Measurements from ENCODE around the gene NCKAP1. TPM values are rescaled to one million over a fixed set of nuclear protein-coding genes. Genes with fewer than 3 reads are reported as not detected.

NCKAP1 gene
- total RNA-seq, 1 experiment from 2014 or later: 115 TPM

DNA sequence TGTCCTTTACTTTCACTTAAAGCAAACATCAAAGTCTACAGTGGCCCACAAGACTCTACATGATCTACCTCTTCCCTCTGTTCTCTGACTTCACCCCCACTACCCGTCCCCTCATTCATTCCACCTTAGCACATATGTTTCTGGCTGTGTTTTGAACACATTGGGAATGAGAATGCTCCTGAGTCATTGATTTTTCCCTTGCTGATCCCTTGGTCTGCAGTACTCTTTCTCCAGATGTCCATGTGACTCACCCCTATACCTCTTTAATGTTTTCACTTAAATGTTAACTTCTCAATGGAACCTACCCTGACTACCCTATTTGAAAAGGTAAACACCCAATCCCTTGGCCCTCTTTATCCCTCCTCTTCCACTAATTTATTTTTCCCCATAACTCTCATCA, 141.1 kb downstream of the NCKAP1 start:
- DNase-seq (ENCODE audit: low read depth, low spot score) (no peak), ATAC-seq (no peak)
- Histone ChIP-seq H3K9me3 (ENCODE audit: control insufficient read depth in 1 of 2, insufficient read depth in 1 of 2, low read depth in 1 of 2, low read length in 2 of 2) (no peaks in the 10 kb centered on the region), H3K27ac (ENCODE audit: low read depth, low read length) (no peak overlapping the region), H3K27me3 (ENCODE audit: insufficient read depth, low read length) (no peaks in the 10 kb centered on the region), H3K9me2 (ENCODE audit: insufficient read depth) (no peaks in the 10 kb centered on the region), H2AFZ (ENCODE audit: low read depth, low read length, poor library complexity, severe bottlenecking) (no peak overlapping the region), H3K79me2 (ENCODE audit: insufficient read depth, low read length) (no peaks in the 10 kb centered on the region), H3K36me3 (ENCODE audit: control insufficient read depth in 1 of 2, insufficient read depth in 2 of 2, low read length in 2 of 2) (no peaks in the 10 kb centered on the region), H3K4me3 (replicated peaks in 1 of 2; ENCODE audit: low read depth in 1 of 2, low read length in 2 of 2) (no peak overlapping the region), H3K9ac (ENCODE audit: low read length) (no peak overlapping the region), H4K20me1 (ENCODE audit: insufficient read depth) (no peaks in the 10 kb centered on the region), H3K4me2 (ENCODE audit: low read length) (no peak overlapping the region), H3K4me1 (ENCODE audit: control insufficient read depth in 1 of 2, insufficient read depth in 2 of 2, low read length in 2 of 2) (no peaks in the 10 kb centered on the region)
- intact Hi-C loops (cut with micrococcal nuclease): no loop called here
- BruUV-seq (replicated peaks): no TSS peak
- ChIA-PET RAD21 (ENCODE audit: low non-redundant PET in 1 of 2, low total read pairs in 2 of 2, uncharacterized antibody in 2 of 2, unreplicated experiment in 2 of 2) (no interaction called here), CTCF (no interaction called here), POLR2A (no interaction called here)
- no peak for TF ChIP-seq ELF1 (IDR thresholded peaks at IDR 0.05; ENCODE audit: borderline replicate concordance, low read depth)
- TF ChIP-seq POLR2AphosphoS5 (IDR thresholded peaks at IDR 0.05; ENCODE audit: low read depth, low read length): no peak
- TF ChIP-seq, protein P1, sequence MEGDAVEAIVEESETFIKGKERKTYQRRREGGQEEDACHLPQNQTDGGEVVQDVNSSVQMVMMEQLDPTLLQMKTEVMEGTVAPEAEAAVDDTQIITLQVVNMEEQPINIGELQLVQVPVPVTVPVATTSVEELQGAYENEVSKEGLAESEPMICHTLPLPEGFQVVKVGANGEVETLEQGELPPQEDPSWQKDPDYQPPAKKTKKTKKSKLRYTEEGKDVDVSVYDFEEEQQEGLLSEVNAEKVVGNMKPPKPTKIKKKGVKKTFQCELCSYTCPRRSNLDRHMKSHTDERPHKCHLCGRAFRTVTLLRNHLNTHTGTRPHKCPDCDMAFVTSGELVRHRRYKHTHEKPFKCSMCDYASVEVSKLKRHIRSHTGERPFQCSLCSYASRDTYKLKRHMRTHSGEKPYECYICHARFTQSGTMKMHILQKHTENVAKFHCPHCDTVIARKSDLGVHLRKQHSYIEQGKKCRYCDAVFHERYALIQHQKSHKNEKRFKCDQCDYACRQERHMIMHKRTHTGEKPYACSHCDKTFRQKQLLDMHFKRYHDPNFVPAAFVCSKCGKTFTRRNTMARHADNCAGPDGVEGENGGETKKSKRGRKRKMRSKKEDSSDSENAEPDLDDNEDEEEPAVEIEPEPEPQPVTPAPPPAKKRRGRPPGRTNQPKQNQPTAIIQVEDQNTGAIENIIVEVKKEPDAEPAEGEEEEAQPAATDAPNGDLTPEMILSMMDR (IDR thresholded peaks at IDR 0.05 in 2 of 3, conservative IDR thresholded peaks at IDR 0.05 in 1 of 3; ENCODE audit: borderline replicate concordance in 1 of 3, insufficient read depth in 1 of 3, low read depth in 2 of 3, low read length in 2 of 3): no peak
- TF ChIP-seq POLR2A (IDR thresholded peaks at IDR 0.05; ENCODE audit: borderline replicate concordance, extremely low read depth, insufficient read depth, insufficient read length): no peak
- no peak for TF ChIP-seq RAD21 (IDR thresholded peaks at IDR 0.05; ENCODE audit: low read depth)
- TF ChIP-seq, protein P2, sequence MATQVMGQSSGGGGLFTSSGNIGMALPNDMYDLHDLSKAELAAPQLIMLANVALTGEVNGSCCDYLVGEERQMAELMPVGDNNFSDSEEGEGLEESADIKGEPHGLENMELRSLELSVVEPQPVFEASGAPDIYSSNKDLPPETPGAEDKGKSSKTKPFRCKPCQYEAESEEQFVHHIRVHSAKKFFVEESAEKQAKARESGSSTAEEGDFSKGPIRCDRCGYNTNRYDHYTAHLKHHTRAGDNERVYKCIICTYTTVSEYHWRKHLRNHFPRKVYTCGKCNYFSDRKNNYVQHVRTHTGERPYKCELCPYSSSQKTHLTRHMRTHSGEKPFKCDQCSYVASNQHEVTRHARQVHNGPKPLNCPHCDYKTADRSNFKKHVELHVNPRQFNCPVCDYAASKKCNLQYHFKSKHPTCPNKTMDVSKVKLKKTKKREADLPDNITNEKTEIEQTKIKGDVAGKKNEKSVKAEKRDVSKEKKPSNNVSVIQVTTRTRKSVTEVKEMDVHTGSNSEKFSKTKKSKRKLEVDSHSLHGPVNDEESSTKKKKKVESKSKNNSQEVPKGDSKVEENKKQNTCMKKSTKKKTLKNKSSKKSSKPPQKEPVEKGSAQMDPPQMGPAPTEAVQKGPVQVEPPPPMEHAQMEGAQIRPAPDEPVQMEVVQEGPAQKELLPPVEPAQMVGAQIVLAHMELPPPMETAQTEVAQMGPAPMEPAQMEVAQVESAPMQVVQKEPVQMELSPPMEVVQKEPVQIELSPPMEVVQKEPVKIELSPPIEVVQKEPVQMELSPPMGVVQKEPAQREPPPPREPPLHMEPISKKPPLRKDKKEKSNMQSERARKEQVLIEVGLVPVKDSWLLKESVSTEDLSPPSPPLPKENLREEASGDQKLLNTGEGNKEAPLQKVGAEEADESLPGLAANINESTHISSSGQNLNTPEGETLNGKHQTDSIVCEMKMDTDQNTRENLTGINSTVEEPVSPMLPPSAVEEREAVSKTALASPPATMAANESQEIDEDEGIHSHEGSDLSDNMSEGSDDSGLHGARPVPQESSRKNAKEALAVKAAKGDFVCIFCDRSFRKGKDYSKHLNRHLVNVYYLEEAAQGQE (IDR thresholded peaks at IDR 0.05; ENCODE audit: low read depth): no peak
- no peak for TF ChIP-seq SIN3A (IDR thresholded peaks at IDR 0.05; ENCODE audit: low read depth)
- TF ChIP-seq ZNF274 (IDR thresholded peaks at IDR 0.05; ENCODE audit: low read depth, low read length): no peak
- TF ChIP-seq CEBPB (IDR thresholded peaks at IDR 0.05; ENCODE audit: low read depth): no peak
- TF ChIP-seq EZH2 (IDR thresholded peaks at IDR 0.05): no peak
- no peak for TF ChIP-seq EGR1 (IDR thresholded peaks at IDR 0.05; ENCODE audit: low read depth)
- TF ChIP-seq JUND (IDR thresholded peaks at IDR 0.05): no peak
- TF ChIP-seq YY1 (IDR thresholded peaks at IDR 0.05; ENCODE audit: extremely low read depth, insufficient replicate concordance, low read depth, low read length): no peak
- TF ChIP-seq, protein P3, sequence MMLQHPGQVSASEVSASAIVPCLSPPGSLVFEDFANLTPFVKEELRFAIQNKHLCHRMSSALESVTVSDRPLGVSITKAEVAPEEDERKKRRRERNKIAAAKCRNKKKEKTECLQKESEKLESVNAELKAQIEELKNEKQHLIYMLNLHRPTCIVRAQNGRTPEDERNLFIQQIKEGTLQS (IDR thresholded peaks at IDR 0.05): no peak
- TF ChIP-seq SP1 (IDR thresholded peaks at IDR 0.05; ENCODE audit: low read depth): no peak
- TF ChIP-seq EZH2phosphoT487 (IDR thresholded peaks at IDR 0.05; ENCODE audit: borderline replicate concordance): no peak
- TF ChIP-seq, protein P4, sequence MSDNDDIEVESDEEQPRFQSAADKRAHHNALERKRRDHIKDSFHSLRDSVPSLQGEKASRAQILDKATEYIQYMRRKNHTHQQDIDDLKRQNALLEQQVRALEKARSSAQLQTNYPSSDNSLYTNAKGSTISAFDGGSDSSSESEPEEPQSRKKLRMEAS (IDR thresholded peaks at IDR 0.05): no peak
- TF ChIP-seq, protein P5, sequence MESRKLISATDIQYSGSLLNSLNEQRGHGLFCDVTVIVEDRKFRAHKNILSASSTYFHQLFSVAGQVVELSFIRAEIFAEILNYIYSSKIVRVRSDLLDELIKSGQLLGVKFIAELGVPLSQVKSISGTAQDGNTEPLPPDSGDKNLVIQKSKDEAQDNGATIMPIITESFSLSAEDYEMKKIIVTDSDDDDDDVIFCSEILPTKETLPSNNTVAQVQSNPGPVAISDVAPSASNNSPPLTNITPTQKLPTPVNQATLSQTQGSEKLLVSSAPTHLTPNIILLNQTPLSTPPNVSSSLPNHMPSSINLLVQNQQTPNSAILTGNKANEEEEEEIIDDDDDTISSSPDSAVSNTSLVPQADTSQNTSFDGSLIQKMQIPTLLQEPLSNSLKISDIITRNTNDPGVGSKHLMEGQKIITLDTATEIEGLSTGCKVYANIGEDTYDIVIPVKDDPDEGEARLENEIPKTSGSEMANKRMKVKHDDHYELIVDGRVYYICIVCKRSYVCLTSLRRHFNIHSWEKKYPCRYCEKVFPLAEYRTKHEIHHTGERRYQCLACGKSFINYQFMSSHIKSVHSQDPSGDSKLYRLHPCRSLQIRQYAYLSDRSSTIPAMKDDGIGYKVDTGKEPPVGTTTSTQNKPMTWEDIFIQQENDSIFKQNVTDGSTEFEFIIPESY (IDR thresholded peaks at IDR 0.05; ENCODE audit: extremely low read depth, insufficient replicate concordance, low read length): no peak
- TF ChIP-seq SRF (IDR thresholded peaks at IDR 0.05; ENCODE audit: low read depth): no peak
